Measurements from ENCODE around the gene LTA. TPM values are rescaled to one million over a fixed set of nuclear protein-coding genes. Genes with fewer than 3 reads are reported as not detected.

LTA gene
- total RNA-seq, 2 experiments from 2014 or later, result 396 to 570 TPM

DNA sequence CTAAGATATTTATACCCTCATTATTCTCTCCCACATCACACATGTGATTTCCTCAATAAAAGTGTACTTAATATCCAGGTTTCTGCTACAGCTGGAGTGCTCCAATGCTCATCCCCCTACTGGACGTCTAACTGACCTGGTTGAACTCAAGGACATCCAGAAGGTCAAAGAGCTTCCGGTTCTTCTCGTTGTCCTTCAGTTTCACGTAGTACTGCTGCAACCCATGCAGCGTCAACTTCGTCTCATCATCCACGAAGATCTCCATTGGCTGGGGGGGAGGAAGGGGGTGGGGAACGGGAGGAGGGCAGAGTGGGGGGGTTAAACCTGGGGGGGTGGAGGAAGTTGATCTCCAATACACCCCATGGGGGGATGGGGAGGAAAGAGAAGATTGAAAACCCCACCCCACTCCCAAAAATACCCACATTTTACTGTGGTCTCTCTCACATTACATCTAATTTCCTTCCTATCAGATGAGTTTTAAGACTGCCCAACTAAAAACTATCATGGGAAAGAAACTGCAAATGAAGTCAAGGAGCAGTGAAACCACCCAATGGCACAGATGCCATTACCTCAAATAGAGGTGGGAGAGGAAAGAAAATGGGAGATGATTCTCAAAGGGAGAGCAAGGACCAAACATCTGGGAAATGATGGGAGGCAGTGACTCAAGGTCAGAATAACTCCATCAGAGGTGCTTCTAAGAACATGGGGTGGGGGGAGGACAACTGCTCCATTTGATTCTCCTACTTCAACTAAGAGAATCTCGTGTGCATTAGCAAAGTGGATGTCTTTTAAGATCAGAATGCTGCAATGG lies 39.2 kb upstream of the LTA start:
- Mint-ChIP-seq H3K27me3 (no peaks in the 10 kb centered on the region), H3K4me1 (peaks cover 33% of the 10 kb centered on the region), H3K4me3 (no peak overlapping the region), H3K27ac (peak overlapping the region; percentile 42), H3K36me3 (ENCODE audit: low read depth) (peaks cover 76% of the 10 kb centered on the region), H3K9me3 (ENCODE audit: low read depth) (no peaks in the 10 kb centered on the region)
- intact Hi-C loops (cut with DNase I, micrococcal nuclease), result no loop called here
- no peak for ATAC-seq
- ChIA-PET POLR2A (interaction anchor here (0.5 to 1.2 kb wide), 2 partner anchors 15 to 21 kb away, joined by 3 read pairs; no protein-coding TSS in a partner anchor), CTCF (interaction anchor here (1.1 kb wide), 1 partner anchor 66 kb away, joined by 3 read pairs; no protein-coding TSS in a partner anchor)
- DNase-seq, result no peak

DNA sequence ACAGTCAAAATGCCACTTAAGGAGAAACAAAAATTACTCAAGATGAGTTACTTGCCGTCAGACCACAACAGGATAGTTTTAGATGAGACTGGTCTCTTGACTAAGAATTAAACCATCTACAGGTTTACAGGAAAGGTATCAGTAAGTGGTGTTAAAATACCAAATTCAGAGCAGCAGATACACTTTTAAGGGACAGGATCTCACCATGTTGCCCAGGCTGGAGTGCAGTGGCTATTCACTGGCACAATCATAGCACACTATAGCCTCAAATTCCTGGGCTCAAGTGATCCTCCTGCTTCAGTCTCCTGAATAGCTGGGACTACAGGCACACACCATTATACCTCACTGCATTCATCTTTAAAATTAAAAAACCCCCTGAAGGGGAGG lies 38.6 kb upstream of the LTA start:
- Mint-ChIP-seq H3K27me3 (no peaks in the 10 kb centered on the region), H3K36me3 (ENCODE audit: low read depth) (peaks cover 80% of the 10 kb centered on the region), H3K4me1 (peaks cover 37% of the 10 kb centered on the region), H3K27ac (peak overlapping the region; percentile 42), H3K4me3 (no peak overlapping the region), H3K9me3 (ENCODE audit: low read depth) (no peaks in the 10 kb centered on the region)
- CTCF ChIA-PET, result interaction anchor here (0.6 kb wide), 1 partner anchor 439 kb away, joined by 3 read pairs; no protein-coding TSS in a partner anchor
- POLR2A ChIA-PET, result interaction anchor here (0.9 to 1.1 kb wide), 2 partner anchors 17 to 419 kb away, joined by 3 read pairs; no protein-coding TSS in a partner anchor
- DNase-seq, result no peak
- no peak for ATAC-seq
- intact Hi-C loops (cut with DNase I, micrococcal nuclease), result no loop called here

DNA sequence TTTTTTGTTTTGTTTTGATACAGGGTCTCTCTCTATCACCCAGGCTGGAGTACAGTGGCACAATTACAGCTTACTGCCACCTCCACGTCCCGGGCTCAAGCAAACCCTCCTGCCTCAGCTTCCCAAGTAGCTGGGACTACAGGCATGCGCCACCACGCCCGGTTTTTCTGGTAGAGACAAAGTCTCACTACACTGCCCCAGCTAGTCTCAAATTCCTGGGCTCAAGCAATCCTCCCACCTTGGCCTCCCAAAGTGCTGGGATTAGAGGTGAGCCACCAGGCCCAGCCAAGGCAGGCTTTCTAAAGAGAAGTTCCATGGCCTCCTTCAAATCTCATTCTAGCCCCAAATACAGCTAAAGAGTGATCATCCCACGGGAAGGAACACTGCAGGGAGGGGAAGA lies 38.1 kb upstream of the LTA start:
- Mint-ChIP-seq H3K36me3 (ENCODE audit: low read depth) (peaks cover 86% of the 10 kb centered on the region), H3K27ac (peak overlapping the region; percentile 37), H3K9me3 (ENCODE audit: low read depth) (no peaks in the 10 kb centered on the region), H3K4me1 (peaks cover 42% of the 10 kb centered on the region), H3K27me3 (no peaks in the 10 kb centered on the region), H3K4me3 (no peak overlapping the region)
- intact Hi-C loops (cut with DNase I, micrococcal nuclease), result no loop called here
- CTCF ChIA-PET, result interaction anchor here (0.6 kb wide), 1 partner anchor 440 kb away, joined by 3 read pairs; no protein-coding TSS in a partner anchor
- DNase-seq, result no peak
- ATAC-seq, result no peak
- POLR2A ChIA-PET, result interaction anchor here (0.9 to 1.1 kb wide), 2 partner anchors 16 to 418 kb away, joined by 3 read pairs; no protein-coding TSS in a partner anchor

DNA sequence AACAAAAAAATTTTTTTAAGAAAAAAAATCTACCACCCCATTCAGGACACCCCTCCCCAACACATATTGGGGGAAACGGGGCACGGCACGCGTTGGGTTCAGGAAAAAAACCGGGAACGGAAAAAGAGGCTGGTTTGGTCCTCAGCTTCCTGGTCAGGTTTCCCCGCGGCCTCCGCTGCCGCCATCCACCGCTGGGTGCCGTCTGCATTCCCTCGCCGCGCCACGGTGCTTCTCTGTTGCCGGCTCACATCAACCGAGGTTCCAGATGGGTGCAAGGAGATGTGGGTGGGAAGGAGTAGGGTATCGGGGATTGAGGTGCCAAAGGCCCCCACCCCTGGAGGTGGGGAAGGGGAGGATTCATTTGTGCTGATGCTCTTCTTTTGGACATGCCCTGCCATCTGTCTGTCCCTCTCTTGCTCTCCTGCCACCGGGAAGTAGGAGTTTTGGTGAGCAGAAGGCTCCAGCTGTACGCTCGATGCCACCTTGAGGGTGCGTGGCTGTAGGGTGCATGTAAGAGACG lies 37.5 kb upstream of the LTA start:
- Mint-ChIP-seq H3K9me3 (ENCODE audit: low read depth) (no peaks in the 10 kb centered on the region), H3K27ac (no peak overlapping the region), H3K27me3 (no peaks in the 10 kb centered on the region), H3K36me3 (ENCODE audit: low read depth) (peaks cover 89% of the 10 kb centered on the region), H3K4me1 (peaks cover 48% of the 10 kb centered on the region), H3K4me3 (no peak overlapping the region)
- DNase-seq, result no peak
- intact Hi-C loops (cut with DNase I, micrococcal nuclease), result no loop called here
- CTCF ChIA-PET, result no interaction called here
- POLR2A ChIA-PET, result interaction anchor here (0.9 to 1.1 kb wide), 2 partner anchors 15 to 418 kb away, joined by 3 read pairs; no protein-coding TSS in a partner anchor
- ATAC-seq, result no peak

DNA sequence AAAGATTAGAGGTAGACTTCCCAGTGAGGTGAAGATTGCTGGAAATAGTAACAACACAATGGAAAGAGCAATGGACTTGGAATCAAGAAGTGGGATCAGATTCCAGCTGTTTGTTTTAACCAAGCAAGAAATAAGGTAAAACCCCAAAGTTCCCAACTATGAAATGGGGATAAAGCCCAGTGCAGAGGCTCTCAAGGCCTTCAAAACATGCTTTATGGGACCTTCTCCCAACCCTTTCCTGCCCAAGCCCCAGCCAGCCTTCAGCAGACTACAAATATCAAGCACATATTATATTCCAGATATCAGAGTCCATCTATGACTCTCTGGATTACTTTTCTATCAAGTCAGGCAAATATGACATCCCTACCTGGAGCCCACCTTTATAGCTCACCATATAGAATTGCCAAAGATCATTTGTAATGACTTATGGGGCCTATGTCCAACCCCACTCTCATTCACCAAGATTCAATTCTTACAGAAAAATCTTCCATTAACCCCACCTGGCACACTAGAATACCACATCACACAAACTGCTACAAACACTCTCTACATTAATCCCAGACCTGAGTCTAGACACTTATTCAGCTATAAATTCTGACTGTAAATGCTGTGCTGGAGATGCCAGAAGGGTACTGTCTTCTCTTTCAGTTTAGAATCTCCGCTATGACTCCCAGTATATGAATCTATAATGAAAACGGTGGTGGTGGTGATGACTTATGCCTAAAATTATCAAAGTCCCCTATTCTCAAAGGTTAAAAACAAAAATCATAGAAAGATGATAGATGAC lies 36.4 kb upstream of the LTA start:
- no peaks in the 10 kb centered on the region for H3K27me3 Mint-ChIP-seq
- POLR2A ChIA-PET, result interaction anchor here (0.6 to 1.0 kb wide), 3 partner anchors 40 to 87 kb away, joined by 3 to 4 read pairs (median 3); partner anchors contain the start of gene TNF

DNA sequence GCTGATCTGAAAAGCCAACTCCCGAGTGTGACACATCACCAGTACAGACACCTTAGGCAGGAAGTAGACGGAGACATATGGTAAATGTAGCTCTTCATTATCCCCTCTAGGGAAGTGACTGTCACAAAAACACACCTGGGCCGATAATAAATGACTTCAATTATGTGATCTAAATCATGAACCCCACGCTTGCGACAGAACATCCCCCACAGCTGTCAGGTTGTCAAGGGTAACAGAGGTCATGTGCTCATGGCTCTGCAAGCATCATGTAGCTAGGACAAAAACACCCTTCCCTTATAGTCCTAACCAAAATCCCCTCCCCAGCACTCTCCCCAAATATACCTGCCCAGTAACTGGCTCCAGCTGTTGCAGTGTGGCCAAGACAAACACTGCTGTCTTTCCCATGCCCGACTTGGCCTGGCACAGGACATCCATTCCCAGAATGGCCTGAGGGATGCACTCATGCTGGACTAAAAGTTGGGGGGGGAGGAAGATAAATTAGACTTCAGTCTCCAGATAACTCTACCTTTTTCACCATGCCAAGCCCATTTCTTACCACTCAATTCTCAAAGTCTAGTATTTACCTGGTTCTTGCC lies 33.2 kb upstream of the LTA start:
- H3K4me1 Mint-ChIP-seq, result peaks cover 57% of the 10 kb centered on the region
- no peaks in the 10 kb centered on the region for H3K27me3 Mint-ChIP-seq
- peak overlapping the region; percentile 79 for H3K4me3 Mint-ChIP-seq
- ChIA-PET POLR2A (interaction anchor here (0.6 to 1.2 kb wide), 3 partner anchors 17 to 321 kb away, joined by 3 read pairs; no protein-coding TSS in a partner anchor), CTCF (interaction anchor here (0.7 to 1.7 kb wide), 4 partner anchors 13 to 59 kb away, joined by 3 to 10 read pairs (median 4); partner anchors contain the start of gene NCR3)
- no peak for ATAC-seq
- DNase-seq, result no peak
- H3K9me3 Mint-ChIP-seq (ENCODE audit: low read depth), result no peaks in the 10 kb centered on the region
- peak overlapping the region; percentile 92 for H3K27ac Mint-ChIP-seq
- intact Hi-C loops (cut with DNase I, micrococcal nuclease), result no loop called here
- H3K36me3 Mint-ChIP-seq (ENCODE audit: low read depth), result peaks cover 76% of the 10 kb centered on the region

More for the DNA sequence above, 36.4 kb upstream of the LTA start:
- DNase-seq (no peak), ATAC-seq (no peak)
- peaks cover 89% of the 10 kb centered on the region for H3K36me3 Mint-ChIP-seq (ENCODE audit: low read depth)
- H3K4me1 Mint-ChIP-seq, result peaks cover 57% of the 10 kb centered on the region
- CTCF ChIA-PET, result interaction anchor here (0.7 to 1.2 kb wide), 4 partner anchors 16 to 63 kb away, joined by 3 to 5 read pairs (median 4); no protein-coding TSS in a partner anchor
- H3K27ac Mint-ChIP-seq, result peak overlapping the region; percentile 28
- intact Hi-C loops (cut with DNase I, micrococcal nuclease), result no loop called here
- H3K9me3 Mint-ChIP-seq (ENCODE audit: low read depth), result no peaks in the 10 kb centered on the region
- no peak overlapping the region for H3K4me3 Mint-ChIP-seq

DNA sequence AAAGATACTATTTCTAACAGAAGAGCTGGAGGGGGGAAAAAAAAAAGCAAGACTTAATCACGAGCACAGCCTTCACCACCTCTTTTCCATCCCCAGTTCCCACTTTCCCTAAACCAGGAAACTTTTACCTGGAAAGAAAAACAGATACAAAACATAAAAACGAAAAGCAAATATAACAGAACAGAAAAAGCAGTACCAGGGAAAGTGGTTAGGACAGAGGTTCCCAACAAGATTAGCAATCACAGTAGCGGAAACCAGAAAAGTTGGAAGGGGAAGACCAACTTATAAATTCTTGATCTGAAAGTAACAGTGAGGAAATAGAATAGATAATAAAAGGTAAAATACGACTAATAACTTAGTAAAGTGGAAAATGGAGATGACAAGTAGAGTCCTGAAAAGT lies 31.4 kb upstream of the LTA start:
- CTCF ChIA-PET, result interaction anchor here (0.6 to 15.4 kb wide), 9 partner anchors 8 to 576 kb away, joined by 3 to 658 read pairs (median 4); partner anchors contain the start of genes LTB and NCR3
- H3K36me3 Mint-ChIP-seq (ENCODE audit: low read depth), result peaks cover 59% of the 10 kb centered on the region
- POLR2A ChIA-PET, result interaction anchor here (0.7 to 3.3 kb wide), 9 partner anchors 11 to 1431 kb away, joined by 3 to 24 read pairs (median 5); partner anchors contain the start of genes BAG6, GPANK1, PRRC2A and TNF
- peaks cover 48% of the 10 kb centered on the region for H3K4me1 Mint-ChIP-seq
- no peak for DNase-seq
- no peaks in the 10 kb centered on the region for H3K27me3 Mint-ChIP-seq
- no peak for ATAC-seq
- H3K9me3 Mint-ChIP-seq (ENCODE audit: low read depth), result no peaks in the 10 kb centered on the region
- H3K27ac Mint-ChIP-seq, result peak overlapping the region; percentile 92
- intact Hi-C loops (cut with DNase I, micrococcal nuclease), result loop anchor here (1.0 to 10.0 kb wide), 9 partner anchors 46 to 926 kb away; partner anchors contain the start of genes AGPAT1 (in 1 of the 2), ATF6B (in 1 of the 2), MICA (in 1 of the 2) and MRPS18B (in 1 of the 2)
- H3K4me3 Mint-ChIP-seq, result peak overlapping the region; percentile 79

DNA sequence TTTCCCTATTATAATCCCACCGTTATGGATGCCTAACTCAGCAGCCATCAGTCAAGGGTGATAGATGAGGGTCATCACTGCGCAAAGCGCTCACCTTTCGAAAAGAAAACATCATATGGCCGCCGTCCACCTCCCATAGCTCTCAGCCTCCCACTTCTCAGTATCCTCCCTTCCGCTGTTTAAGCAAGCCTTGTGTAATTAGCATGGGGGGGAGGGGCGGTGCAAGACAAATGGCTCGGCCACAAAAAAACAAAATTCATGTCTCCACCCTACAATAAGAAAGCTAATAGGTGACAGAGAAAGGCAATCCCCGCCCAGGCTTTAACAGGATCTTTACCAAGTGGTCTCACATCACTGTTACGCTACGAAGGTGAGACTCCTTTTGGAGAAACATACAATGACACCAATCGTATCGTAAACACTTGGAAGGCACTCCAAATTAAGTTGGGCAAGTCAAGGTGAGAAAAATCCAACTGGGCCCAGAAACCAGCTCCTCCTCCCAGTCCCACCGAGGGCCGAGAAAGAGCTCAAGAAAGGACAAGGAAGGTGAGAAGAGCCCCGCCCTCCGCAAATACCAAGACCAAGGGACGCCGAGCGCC lies 30.9 kb upstream of the LTA start:
- Mint-ChIP-seq H3K4me3 (peak overlapping the region; percentile 79), H3K9me3 (ENCODE audit: low read depth) (no peaks in the 10 kb centered on the region), H3K4me1 (peaks cover 48% of the 10 kb centered on the region), H3K27ac (peak overlapping the region; percentile 92), H3K27me3 (no peaks in the 10 kb centered on the region), H3K36me3 (ENCODE audit: low read depth) (peaks cover 53% of the 10 kb centered on the region)
- ATAC-seq, result peak; percentile 27
- ChIA-PET POLR2A (interaction anchor here (0.6 to 3.3 kb wide), 30 partner anchors 12 to 1431 kb away, joined by 3 to 24 read pairs (median 4); partner anchors contain the start of genes BAG6, C6orf47, GPANK1 and HSPA1B), CTCF (interaction anchor here (0.5 to 15.4 kb wide), 22 partner anchors 10 to 627 kb away, joined by 3 to 658 read pairs (median 4); partner anchors contain the start of genes BAG6, C6orf47, LTB and NCR3)
- DNase-seq, result peak; percentile 77
- intact Hi-C loops (cut with DNase I, micrococcal nuclease), result loop anchor here (1.0 to 10.0 kb wide), 9 partner anchors 47 to 926 kb away; partner anchors contain the start of genes AGPAT1 (in 1 of the 2), ATF6B (in 1 of the 2), MICA (in 1 of the 2) and MRPS18B (in 1 of the 2)

DNA sequence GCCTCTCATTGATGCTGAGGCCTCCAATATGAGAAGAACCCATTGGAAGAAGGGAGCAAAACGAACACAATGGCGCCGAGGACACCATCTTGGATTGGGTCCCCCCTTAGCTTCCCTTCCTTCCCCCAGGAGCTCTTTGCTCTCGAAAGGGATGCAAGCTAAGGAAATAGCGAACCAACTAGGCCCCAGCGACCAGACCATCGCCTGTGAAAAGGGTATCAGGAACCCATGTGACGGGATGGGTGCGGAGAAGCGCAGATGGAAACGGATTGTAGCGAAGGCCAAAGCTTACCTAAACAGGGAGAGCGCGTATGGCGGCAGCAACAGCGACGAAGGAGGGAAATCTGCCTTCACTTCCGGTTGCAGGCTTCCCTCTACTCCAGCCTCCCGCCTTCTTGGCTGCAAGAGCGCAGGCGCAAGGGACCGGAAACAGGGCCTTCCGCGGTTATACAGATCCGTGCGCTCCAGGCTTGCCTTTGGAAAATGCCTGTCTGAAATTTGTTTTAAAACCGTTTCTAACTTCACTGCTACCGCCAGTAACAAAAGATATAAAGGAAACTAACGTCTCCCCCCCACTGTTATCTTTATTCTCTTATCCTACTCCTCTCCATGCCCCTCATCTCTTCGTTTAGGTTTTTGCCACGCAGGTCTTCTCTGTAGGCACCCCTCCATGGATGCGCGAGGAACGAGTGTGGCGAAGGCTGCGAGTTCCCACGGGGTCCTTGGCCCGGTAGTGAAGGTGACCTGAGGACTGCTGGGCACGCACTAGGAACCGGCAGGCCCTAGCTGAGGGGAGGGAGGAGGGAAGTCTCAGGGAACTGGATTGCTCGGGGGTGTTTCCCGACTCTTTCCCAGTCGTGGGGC lies 30.2 kb upstream of the LTA start, which contains the start of gene DDX39B:
DDX39B (minus strand) TSS at position 346 of the 864 bp plus-strand sequence. CDS start 1,471 bp downstream, outside the sequence.
- Mint-ChIP-seq H3K4me3 (peak within 1 kb of the TSS; percentile 79), H3K27me3 (no peaks in the 10 kb centered on the region), H3K27ac (peak within 1 kb of the TSS; percentile 92), H3K4me1 (peaks cover 50% of the 10 kb centered on the region), H3K36me3 (ENCODE audit: low read depth) (peaks cover 46% of the 10 kb centered on the region), H3K9me3 (ENCODE audit: low read depth) (no peaks in the 10 kb centered on the region)
- ChIA-PET CTCF (interaction anchor here (0.5 to 15.4 kb wide), 22 partner anchors 9 to 628 kb away, joined by 3 to 658 read pairs (median 4); partner anchors contain the start of genes BAG6, C6orf47, LTB and NCR3), POLR2A (interaction anchor here (0.5 to 3.3 kb wide), 33 partner anchors 12 to 927 kb away, joined by 3 to 24 read pairs (median 4); partner anchors contain the start of genes BAG6, C6orf47, GPANK1 and HSPA1B)
- intact Hi-C loops (cut with DNase I, micrococcal nuclease), result loop anchor here (1.0 to 10.0 kb wide), 14 partner anchors 48 to 927 kb away; partner anchors contain the start of genes AGPAT1 (in 1 of the 2), ATF6B (in 1 of the 2), BAG6 (in 1 of the 2) and MICA (in 1 of the 2)
- ATAC-seq, result peak; percentile 77
- DNase-seq, result peak; percentile 96

Measured in activated CD4-positive, alpha-beta T cell treated with anti-CD3 and anti-CD28 coated beads for 36 hours (primary cell).